Measurements from ENCODE around the gene CSF1.

CSF1 gene

DNA sequence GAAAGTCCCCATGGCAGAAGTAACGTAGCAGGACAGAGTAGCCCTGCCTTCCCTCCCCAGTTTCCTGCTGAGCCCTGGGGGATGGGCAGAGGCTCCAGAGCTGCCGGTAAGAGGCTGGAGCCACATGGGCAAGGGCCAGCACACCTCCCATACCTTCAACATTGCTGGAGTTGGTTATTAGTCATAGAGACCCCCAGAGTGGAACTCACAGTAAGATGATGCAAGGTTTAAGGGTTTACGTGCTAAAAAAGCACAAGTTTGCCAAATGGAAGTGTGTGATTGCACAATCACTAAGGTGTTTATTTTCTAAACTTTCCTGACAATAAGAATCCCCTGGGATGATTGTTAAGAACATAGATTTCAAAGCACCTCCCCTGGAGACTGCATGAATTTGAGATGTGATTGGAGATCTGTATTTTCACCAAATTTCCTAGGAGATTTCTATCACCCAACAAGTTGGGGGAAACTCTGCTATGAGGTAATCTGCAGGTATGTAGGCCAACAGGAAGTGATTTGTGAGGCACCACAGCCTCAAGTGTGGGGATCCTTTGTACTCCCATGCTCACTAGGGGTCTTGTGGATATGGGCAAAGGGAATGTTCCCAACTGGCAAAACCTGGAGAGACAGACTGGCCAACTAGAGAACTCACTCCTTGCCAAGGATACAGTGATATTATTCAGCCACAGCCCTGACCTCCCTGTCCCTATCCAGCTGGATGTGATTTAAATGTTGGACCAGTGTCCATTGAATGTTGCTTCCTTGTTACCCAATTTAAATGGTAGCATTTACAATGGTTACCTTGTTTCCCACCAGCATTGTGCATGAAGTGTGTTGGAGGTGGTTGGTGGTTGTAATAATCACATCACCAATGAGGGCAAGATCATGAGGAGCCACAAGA, 37.1 kb upstream of the CSF1 start:
- DNase-seq (ENCODE audit: low read depth): no peak
- TF ChIP-seq, protein P1, sequence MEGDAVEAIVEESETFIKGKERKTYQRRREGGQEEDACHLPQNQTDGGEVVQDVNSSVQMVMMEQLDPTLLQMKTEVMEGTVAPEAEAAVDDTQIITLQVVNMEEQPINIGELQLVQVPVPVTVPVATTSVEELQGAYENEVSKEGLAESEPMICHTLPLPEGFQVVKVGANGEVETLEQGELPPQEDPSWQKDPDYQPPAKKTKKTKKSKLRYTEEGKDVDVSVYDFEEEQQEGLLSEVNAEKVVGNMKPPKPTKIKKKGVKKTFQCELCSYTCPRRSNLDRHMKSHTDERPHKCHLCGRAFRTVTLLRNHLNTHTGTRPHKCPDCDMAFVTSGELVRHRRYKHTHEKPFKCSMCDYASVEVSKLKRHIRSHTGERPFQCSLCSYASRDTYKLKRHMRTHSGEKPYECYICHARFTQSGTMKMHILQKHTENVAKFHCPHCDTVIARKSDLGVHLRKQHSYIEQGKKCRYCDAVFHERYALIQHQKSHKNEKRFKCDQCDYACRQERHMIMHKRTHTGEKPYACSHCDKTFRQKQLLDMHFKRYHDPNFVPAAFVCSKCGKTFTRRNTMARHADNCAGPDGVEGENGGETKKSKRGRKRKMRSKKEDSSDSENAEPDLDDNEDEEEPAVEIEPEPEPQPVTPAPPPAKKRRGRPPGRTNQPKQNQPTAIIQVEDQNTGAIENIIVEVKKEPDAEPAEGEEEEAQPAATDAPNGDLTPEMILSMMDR (IDR thresholded peaks at IDR 0.05; ENCODE audit: insufficient read depth, low read depth, low read length, missing control alignments): no peak
- no peak overlapping the region for H3K4me3 ChIP-seq (ENCODE audit: low read depth, low read length)

DNA sequence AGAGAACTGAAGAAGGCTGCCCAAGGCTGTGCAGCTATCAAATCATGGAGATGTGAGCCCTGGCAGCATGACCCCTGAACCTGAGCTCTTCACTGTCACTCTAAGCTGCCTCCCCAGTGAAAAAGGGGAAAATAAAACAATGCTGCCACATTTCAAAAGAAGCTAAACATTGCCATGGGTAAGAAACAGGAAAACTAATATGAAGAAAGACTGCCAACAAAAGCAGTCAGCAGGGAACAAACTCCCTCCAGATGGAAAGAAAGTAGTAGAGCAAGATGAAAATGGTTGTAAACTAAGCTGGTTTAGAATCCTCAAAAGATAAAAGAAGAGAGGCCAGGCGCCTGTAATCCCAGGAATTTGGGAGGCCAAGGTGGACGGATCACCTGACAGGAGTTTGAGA, 36.2 kb upstream of the CSF1 start:
- DNase-seq (ENCODE audit: low read depth): no peak
- TF ChIP-seq, protein P1 (IDR thresholded peaks at IDR 0.05; ENCODE audit: insufficient read depth, low read depth, low read length, missing control alignments): no peak
- no peak overlapping the region for H3K4me3 ChIP-seq (ENCODE audit: low read depth, low read length)

DNA sequence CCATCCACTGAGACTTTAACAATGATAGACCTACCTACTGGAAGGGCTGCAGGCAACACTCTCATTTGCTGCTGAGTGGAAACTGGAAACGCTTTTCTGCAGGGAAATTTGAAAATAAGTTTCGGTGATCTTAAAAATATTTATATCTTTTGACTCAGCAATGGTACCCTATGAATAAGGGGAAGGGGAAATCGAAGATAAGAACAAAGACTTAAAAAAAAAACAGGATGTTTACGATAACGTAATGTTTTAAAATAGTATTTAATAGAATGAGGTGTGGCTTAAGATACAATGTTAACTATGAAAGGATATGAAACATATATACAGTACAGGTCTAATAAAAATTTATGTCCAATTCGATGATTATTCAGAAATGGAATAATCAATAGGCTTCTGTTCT, 34.8 kb upstream of the CSF1 start:
- H3K4me3 ChIP-seq (ENCODE audit: low read depth, low read length): no peak overlapping the region
- TF ChIP-seq, protein P1 (IDR thresholded peaks at IDR 0.05; ENCODE audit: insufficient read depth, low read depth, low read length, missing control alignments): no peak
- no peak for DNase-seq (ENCODE audit: low read depth)

DNA sequence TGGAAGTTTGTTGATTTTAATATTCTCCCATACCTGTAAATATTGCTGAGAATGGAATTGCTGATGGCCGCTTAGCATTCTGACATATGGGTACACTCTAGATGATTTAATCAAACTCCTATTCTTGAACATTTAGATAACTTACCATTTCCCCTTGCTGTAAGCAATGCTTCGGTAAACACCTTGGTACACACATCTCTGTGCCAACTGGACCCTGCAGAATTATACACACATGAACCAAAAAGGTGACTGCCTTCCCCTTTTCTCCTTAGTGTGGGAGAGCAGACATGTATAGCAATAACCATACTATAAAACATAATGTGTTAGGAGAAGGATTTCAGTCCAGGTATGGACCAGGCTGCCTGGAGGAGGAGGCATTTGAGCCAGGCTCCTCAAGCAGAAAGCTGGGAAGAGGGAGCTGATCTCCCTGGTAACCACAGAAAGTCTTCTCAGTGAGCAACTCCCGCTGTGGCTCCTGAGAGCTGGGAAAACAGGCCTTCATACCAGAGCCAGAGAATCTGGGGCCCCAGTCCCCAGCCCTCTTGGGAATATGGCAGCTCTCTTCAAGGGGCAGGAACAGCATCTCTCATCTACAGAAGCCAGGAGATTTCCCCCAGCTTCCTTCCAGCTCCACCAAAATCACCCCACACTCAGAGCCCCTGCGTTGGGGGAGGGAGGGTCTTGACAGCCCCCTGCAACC, 33.9 kb upstream of the CSF1 start:
- no peak for DNase-seq (ENCODE audit: low read depth)
- TF ChIP-seq, protein P1 (IDR thresholded peaks at IDR 0.05; ENCODE audit: insufficient read depth, low read depth, low read length, missing control alignments): no peak
- H3K4me3 ChIP-seq (ENCODE audit: low read depth, low read length): no peak overlapping the region

DNA sequence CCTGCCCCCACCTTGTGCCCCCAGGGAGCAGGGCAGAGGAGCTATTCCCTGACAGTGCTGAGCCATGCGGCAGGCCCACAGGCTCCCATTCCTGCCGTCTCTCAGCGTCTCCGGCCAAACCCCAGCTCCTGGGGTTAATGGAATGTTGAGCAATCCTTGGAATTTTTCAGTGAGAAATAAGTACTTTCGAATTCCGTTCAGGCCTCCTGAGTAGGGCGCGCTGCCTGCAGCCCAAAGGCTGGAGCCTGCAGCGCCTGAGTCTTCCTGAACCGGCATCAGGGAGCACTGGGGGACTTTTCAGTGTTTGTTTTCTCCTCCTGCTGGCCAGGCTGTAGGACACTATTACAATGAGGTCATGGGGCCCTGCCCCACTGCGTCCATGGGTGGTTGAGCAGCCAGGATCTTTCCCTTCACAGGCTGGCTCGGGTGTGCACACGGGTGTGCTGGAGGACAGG, 33.3 kb upstream of the CSF1 start:
- TF ChIP-seq, protein P1 (IDR thresholded peaks at IDR 0.05; ENCODE audit: insufficient read depth, low read depth, low read length, missing control alignments): no peak
- no peak for DNase-seq (ENCODE audit: low read depth)
- H3K4me3 ChIP-seq (ENCODE audit: low read depth, low read length): no peak overlapping the region

DNA sequence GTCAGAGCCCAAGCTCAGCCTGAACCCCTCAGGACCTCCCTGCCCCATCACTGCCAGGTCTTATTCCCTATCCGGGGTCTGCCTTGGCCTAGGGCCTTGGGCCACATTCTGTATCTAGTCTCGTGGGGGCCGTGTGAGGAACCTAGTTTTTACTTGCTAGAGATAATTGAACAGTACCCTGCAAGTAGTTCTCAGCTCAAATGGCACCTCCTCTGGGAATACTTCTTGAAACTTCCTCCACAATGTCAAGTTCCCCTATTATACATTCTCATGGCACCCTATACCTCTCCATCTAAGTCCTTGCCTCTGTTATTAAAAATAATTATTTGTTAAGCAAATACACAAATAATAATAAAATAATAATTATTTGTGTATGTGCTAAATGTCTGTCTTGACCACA, 32.9 kb upstream of the CSF1 start:
- TF ChIP-seq, protein P1 (IDR thresholded peaks at IDR 0.05; ENCODE audit: insufficient read depth, low read depth, low read length, missing control alignments): no peak
- no peak overlapping the region for H3K4me3 ChIP-seq (ENCODE audit: low read depth, low read length)
- DNase-seq (ENCODE audit: low read depth): no peak

All from GM12865 (cell line).